HepG2 (cell line): ENCODE results near the gene FLRT2. TPM values are rescaled to one million over a fixed set of nuclear protein-coding genes. Genes with fewer than 3 reads are reported as not detected.

Source experiments
- ATAC-seq: fragments of 200-7000 bp; cut with Tn5 transposase; 3 replicates; pipeline ENCODE4 v1.9.1; 2020; ENCODE audit warnings: mild to moderate bottlenecking, moderate library complexity
- BruUV-seq: library from RNA; stranded (reverse); fragments of 400-500 nt; replicated peaks from 2 replicates; lab custom pipeline; 2021; lab: Mats Ljungman, UMichigan
- CTCF ChIA-PET: fragments of 300-600 bp; formaldehyde crosslinking; extraction: SDS; loops from one replicate; lab custom pipeline; 2021; ENCODE audit warnings: low total read pairs, inconsistent platforms, low intra/inter-chr PET ratio; lab: Yijun Ruan, JAX
- POLR2A ChIA-PET: fragments of 350-600 bp; sonication (Branson Sonifier 250); formaldehyde crosslinking; loops from one replicate; lab custom pipeline; 2020; ENCODE audit warnings: antibody characterized with exemption, inconsistent platforms; lab: Yijun Ruan, JAX
- DNase-seq: peaks from one replicate; pipeline ENCODE4 v3.0.0-alpha.2; 2015; ENCODE audit warnings: low spot score
- FAIRE-seq: peaks from 3 replicates; lab custom pipeline; 2011; peaks lifted over from hg19 to GRCh38; lab: Jason Lieb, UNC
- H2AFZ ChIP-seq: one replicate; pipeline ENCODE4 v1.6.1; 2011; ENCODE audit warnings: low read length, inconsistent platforms
- H3K27ac ChIP-seq: fragments of 300-600 bp; 3 replicates; pipeline ENCODE4 v1.8.0; 2011; ENCODE audit warnings: mixed run types, mild to moderate bottlenecking, mixed read lengths, low read length, inconsistent platforms; ENCODE audit not compliant: insufficient read depth; ENCODE audit errors: extremely low read length
- H3K27me3 ChIP-seq, 2 experiments: fragments of 200-600 bp in 1 of 2; 2 replicates in 1 of 2; 3 replicates in 1 of 2; pipeline versions ENCODE4 v1.6.0 to v1.8.0; 2011; ENCODE audit warnings: low read length in 2 of 2, mild to moderate bottlenecking in 2 of 2, moderate library complexity in 2 of 2, inconsistent platforms in 1 of 2; ENCODE audit not compliant: insufficient read depth in 2 of 2, control insufficient read depth in 1 of 2
- H3K36me3 ChIP-seq, 2 experiments: fragments of 200-600 bp in 1 of 2; replicated peaks in 1 of 2; 2 replicates in 1 of 2; 3 replicates in 1 of 2; pipeline versions ENCODE4 v1.5.1 to v1.8.0; 2011; ENCODE audit warnings: low read length in 2 of 2, inconsistent platforms in 1 of 2; ENCODE audit not compliant: insufficient read depth in 2 of 2, control insufficient read depth in 1 of 2
- H3K4me1 ChIP-seq: 2 replicates; pipeline ENCODE4 v1.5.1; 2012; ENCODE audit warnings: low read length, inconsistent platforms; ENCODE audit not compliant: insufficient read depth
- H3K4me2 ChIP-seq: 2 replicates; pipeline ENCODE4 v1.6.0; 2011; ENCODE audit warnings: low read depth, low read length, inconsistent platforms
- H3K4me3 ChIP-seq, 3 experiments: fragments of 200-600 bp in 1 of 3; sonication (generic), shearing (Covaris generic) in 1 of 3; replicated peaks in 1 of 3; 2 replicates each; pipeline ENCODE4 v1.5.1; 2011 to 2016; ENCODE audit warnings: low read length in 3 of 3, inconsistent platforms in 2 of 3, low read depth in 2 of 3, mild to moderate bottlenecking in 2 of 3, control low read depth in 1 of 3, mixed read lengths in 1 of 3; ENCODE audit not compliant: insufficient read depth in 1 of 3
- H3K79me2 ChIP-seq: one replicate; pipeline ENCODE4 v1.6.1; 2011; ENCODE audit warnings: low read length, inconsistent platforms; ENCODE audit not compliant: insufficient read depth
- H3K9ac ChIP-seq: 2 replicates; pipeline ENCODE4 v1.6.0; 2011; ENCODE audit warnings: mild to moderate bottlenecking, low read depth, low read length, inconsistent platforms; ENCODE audit not compliant: insufficient read depth
- H3K9me3 ChIP-seq: 2 replicates; pipeline ENCODE4 v1.5.1; 2012; ENCODE audit warnings: mild to moderate bottlenecking, low read length
- H4K20me1 ChIP-seq: 2 replicates; pipeline ENCODE4 v1.6.0; 2011; ENCODE audit warnings: inconsistent platforms, mild to moderate bottlenecking, low read length, moderate library complexity; ENCODE audit not compliant: insufficient read depth
- DBP ChIP-seq: sonication (generic); formaldehyde crosslinking; IDR thresholded peaks from 2 replicates; pipeline ENCODE4 v1.4.0; 2020; ENCODE audit warnings: missing genetic modification reagents; ENCODE audit errors: not compliant biosample characterization
- E2F5 ChIP-seq: sonication (generic); formaldehyde crosslinking; conservative IDR thresholded peaks from 2 replicates; pipeline ENCODE4 v1.4.0; 2020; ENCODE audit warnings: missing genetic modification reagents
- GFI1 ChIP-seq: sonication (generic); formaldehyde crosslinking; IDR thresholded peaks from 2 replicates; pipeline ENCODE4 v1.5.0; 2020; ENCODE audit warnings: missing genetic modification reagents, mild to moderate bottlenecking, borderline replicate concordance
- IRF2 ChIP-seq: IDR thresholded peaks from 2 replicates; pipeline ENCODE4 v1.6.1; 2018; ENCODE audit warnings: missing genetic modification reagents, missing compliant biosample characterization
- KDM1A ChIP-seq: IDR thresholded peaks from 2 replicates; pipeline ENCODE4 v1.6.1; 2016; ENCODE audit warnings: missing compliant biosample characterization
- MLLT10 ChIP-seq: sonication (generic); formaldehyde crosslinking; IDR thresholded peaks from 2 replicates; pipeline ENCODE4 v1.4.0; 2020; ENCODE audit warnings: missing genetic modification reagents
- NR2F6 ChIP-seq, 2 experiments: IDR thresholded peaks; 2 replicates each; pipeline ENCODE4 v1.6.1; 2016; ENCODE audit warnings: antibody characterized with exemption in 1 of 2, mild to moderate bottlenecking in 1 of 2
- ONECUT2 ChIP-seq: sonication (generic); formaldehyde crosslinking; IDR thresholded peaks from 2 replicates; pipeline ENCODE4 v1.4.0; 2020; ENCODE audit warnings: missing genetic modification reagents
- SMAD3 ChIP-seq: sonication (generic); formaldehyde crosslinking; IDR thresholded peaks from 2 replicates; pipeline ENCODE4 v1.4.0; 2020; ENCODE audit warnings: missing genetic modification reagents
- ZC3H13 ChIP-seq: sonication (generic); formaldehyde crosslinking; IDR thresholded peaks from 2 replicates; pipeline ENCODE4 v1.8.1; 2023; ENCODE audit warnings: mild to moderate bottlenecking, missing genetic modification reagents, moderate library complexity
- in situ Hi-C: cut with HindIII; loops from 2 replicates; pipeline ENCODE4 v1.10.0; 2017; ENCODE audit warnings: low pct_unique_long_range_greater_than_20kb; ENCODE audit not compliant: extremely low pct_ligation_motif_present
- intact Hi-C: fragments of 100-400 bp; cut with micrococcal nuclease; formaldehyde crosslinking; loops from one replicate; pipeline ENCODE4 v1.10.0; 2022; ENCODE audit not compliant: unreplicated experiment
- polyA plus RNA-seq, 8 experiments: library from polyadenylated mRNA; depleted of rRNA in 3 of 8; stranded (reverse) in 7 of 8; unstranded in 1 of 8; fragments of >200 nt; fragmentation: Illumina TruSeq in 4 of 8; extraction: Trizol in 4 of 8; gene quantifications; 2 replicates each; pipeline versions ENCODE4 v1.2.1 to v1.2.3, GENCODE V29; 2011 to 2016; ENCODE audit warnings: low read depth in 4 of 8, missing spikeins in 1 of 8, mixed read lengths in 1 of 8; ENCODE audit not compliant: insufficient read depth in 1 of 8
- total RNA-seq, 5 experiments: library from RNA; depleted of rRNA; stranded (reverse); fragments of >200 nt; fragmentation: Illumina TruSeq; extraction: Trizol; gene quantifications; 2 replicates each; pipeline ENCODE4 v1.2.3, GENCODE V29; 2016; ENCODE audit warnings: low read depth in 1 of 5
- TF ChIP-seq, protein P1 (sequence below): sonication (generic); formaldehyde crosslinking; IDR thresholded peaks from 2 replicates; pipeline ENCODE4 v1.4.0; 2020; ENCODE audit warnings: mild to moderate bottlenecking, missing genetic modification reagents
- TF ChIP-seq, protein P2 (sequence below): sonication (generic); formaldehyde crosslinking; IDR thresholded peaks from 2 replicates; pipeline ENCODE4 v1.4.0; 2020; ENCODE audit warnings: missing genetic modification reagents

FLRT2 gene
- total and polyA plus RNA-seq, 2 of the 13 experiments (the other 11 are each of a cell fraction or from before 2014, with no cell fraction given): not detected

- Histone ChIP-seq H3K36me3 (no peaks in the 10 kb centered on the region), H3K27ac (no peak overlapping the region), H3K9ac (no peak overlapping the region), H3K4me3 (no peak overlapping the region), H3K9me3 (peaks cover 14% of the 10 kb centered on the region; the same call in 1 of the 2 replicates), H3K4me1 (no peaks in the 10 kb centered on the region), H3K79me2 (no peaks in the 10 kb centered on the region), H2AFZ (no peak overlapping the region), H3K27me3 (no peaks in the 10 kb centered on the region), H3K4me2 (no peak overlapping the region), H4K20me1 (no peaks in the 10 kb centered on the region)
- ChIA-PET CTCF (no interaction called here), POLR2A (no interaction called here)
- DNase-seq (no peak), ATAC-seq (no peak), FAIRE-seq (no peak)
- intact Hi-C loops (no loop called here), in situ Hi-C loops (no loop called here)
- BruUV-seq: no TSS peak
- TF ChIP-seq ONECUT2 (CRISPR knock-in tag): no peak
- no peak for TF ChIP-seq NR2F6 (IDR thresholded peaks at IDR 0.05)
- TF ChIP-seq NR2F6 (CRISPR knock-in tag; IDR thresholded peaks at IDR 0.05): no peak
- TF ChIP-seq, protein P1, sequence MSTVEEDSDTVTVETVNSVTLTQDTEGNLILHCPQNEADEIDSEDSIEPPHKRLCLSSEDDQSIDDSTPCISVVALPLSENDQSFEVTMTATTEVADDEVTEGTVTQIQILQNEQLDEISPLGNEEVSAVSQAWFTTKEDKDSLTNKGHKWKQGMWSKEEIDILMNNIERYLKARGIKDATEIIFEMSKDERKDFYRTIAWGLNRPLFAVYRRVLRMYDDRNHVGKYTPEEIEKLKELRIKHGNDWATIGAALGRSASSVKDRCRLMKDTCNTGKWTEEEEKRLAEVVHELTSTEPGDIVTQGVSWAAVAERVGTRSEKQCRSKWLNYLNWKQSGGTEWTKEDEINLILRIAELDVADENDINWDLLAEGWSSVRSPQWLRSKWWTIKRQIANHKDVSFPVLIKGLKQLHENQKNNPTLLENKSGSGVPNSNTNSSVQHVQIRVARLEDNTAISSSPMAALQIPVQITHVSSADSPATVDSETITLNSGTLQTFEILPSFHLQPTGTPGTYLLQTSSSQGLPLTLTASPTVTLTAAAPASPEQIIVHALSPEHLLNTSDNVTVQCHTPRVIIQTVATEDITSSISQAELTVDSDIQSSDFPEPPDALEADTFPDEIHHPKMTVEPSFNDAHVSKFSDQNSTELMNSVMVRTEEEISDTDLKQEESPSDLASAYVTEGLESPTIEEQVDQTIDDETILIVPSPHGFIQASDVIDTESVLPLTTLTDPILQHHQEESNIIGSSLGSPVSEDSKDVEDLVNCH (CRISPR knock-in tag): no peak
- TF ChIP-seq ZC3H13 (CRISPR knock-in tag): no peak
- no peak for TF ChIP-seq IRF2
- TF ChIP-seq KDM1A (CRISPR knock-in tag): no peak
- TF ChIP-seq, protein P2, sequence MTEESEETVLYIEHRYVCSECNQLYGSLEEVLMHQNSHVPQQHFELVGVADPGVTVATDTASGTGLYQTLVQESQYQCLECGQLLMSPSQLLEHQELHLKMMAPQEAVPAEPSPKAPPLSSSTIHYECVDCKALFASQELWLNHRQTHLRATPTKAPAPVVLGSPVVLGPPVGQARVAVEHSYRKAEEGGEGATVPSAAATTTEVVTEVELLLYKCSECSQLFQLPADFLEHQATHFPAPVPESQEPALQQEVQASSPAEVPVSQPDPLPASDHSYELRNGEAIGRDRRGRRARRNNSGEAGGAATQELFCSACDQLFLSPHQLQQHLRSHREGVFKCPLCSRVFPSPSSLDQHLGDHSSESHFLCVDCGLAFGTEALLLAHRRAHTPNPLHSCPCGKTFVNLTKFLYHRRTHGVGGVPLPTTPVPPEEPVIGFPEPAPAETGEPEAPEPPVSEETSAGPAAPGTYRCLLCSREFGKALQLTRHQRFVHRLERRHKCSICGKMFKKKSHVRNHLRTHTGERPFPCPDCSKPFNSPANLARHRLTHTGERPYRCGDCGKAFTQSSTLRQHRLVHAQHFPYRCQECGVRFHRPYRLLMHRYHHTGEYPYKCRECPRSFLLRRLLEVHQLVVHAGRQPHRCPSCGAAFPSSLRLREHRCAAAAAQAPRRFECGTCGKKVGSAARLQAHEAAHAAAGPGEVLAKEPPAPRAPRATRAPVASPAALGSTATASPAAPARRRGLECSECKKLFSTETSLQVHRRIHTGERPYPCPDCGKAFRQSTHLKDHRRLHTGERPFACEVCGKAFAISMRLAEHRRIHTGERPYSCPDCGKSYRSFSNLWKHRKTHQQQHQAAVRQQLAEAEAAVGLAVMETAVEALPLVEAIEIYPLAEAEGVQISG (CRISPR knock-in tag): no peak
- no peak for TF ChIP-seq E2F5
- no peak for TF ChIP-seq GFI1
- TF ChIP-seq MLLT10: no peak
- no peak for TF ChIP-seq SMAD3 (CRISPR knock-in tag)
- no peak for TF ChIP-seq DBP (CRISPR knock-in tag)
These were observed 50.0 kb downstream of the FLRT2 start for GRCh38 chr14:85579942-85580341.
